ENCODE measurements around the gene MRM3. TPM values are rescaled to one million over a fixed set of nuclear protein-coding genes. Genes with fewer than 3 reads are reported as not detected.

MRM3 gene
- total RNA-seq (2022; extraction: Qiagen RNA extraction) = 38.6 to 44.4 TPM (median 41.3 TPM) in 5 replicates

GRCh38 chr17:781805-782731 lies at the start of gene MRM3, which contains the start of gene GLOD4:
Gene MRM3, plus strand, starts transcription at chr17:782353. Its CDS starts 26 bp downstream, at chr17:782379.
Gene GLOD4, minus strand, starts transcription at chr17:782280. Its CDS starts 25 bp downstream, at chr17:782255.

GRCh38 chr17:752002-752619 lies 30.0 kb upstream of the MRM3 start, which contains the start of gene GEMIN4:
Gene GEMIN4, minus strand, starts transcription at chr17:752264. Its CDS starts 122 bp downstream, at chr17:752142.

Other genes with a start within 250 kb of the MRM3 start
- 20.1 to 31.7 TPM (median 30.5 TPM) in 5 replicates for gene VPS53, start 67.5 kb upstream of the MRM3 start, total RNA-seq (2022; extraction: Qiagen RNA extraction)
- gene TLCD3A, start 49.8 kb upstream of the MRM3 start, total RNA-seq (2022; extraction: Qiagen RNA extraction) = 52.7 to 60.2 TPM (median 55.7 TPM) in 5 replicates
- gene GEMIN4, start 30.1 kb upstream of the MRM3 start, total RNA-seq (2022; extraction: Qiagen RNA extraction) = 48.9 to 62.3 TPM (median 58.8 TPM) in 5 replicates
- 106 to 152 TPM (median 116 TPM) in 5 replicates for gene GLOD4, start 73 bp upstream of the MRM3 start, total RNA-seq (2022; extraction: Qiagen RNA extraction)
- gene NXN, start 197.4 kb downstream of the MRM3 start, total RNA-seq (2022; extraction: Qiagen RNA extraction) = 20.0 to 27.7 TPM (median 26.7 TPM) in 5 replicates
- 28.3 to 31.0 TPM (median 29.1 TPM) in 5 replicates for gene TIMM22, start 214.8 kb downstream of the MRM3 start, total RNA-seq (2022; extraction: Qiagen RNA extraction)

Measured in A549 treated with dexamethasone at 1 μM for 4 hours (cell line).